ENCODE measurements around the gene CCRL2.

GRCh38 chr3:46365737-46366524, 41.1 kb upstream of the CCRL2 start:
- TF ChIP-seq CTCF (IDR thresholded peaks at IDR 0.05) (no peak), POLR2A (IDR thresholded peaks at IDR 0.05) (no peak)

All from thyroid gland (tissue), 4 donors.